B cell (primary cell): ENCODE results near the gene MAML3.

Experiments used
- CTCF ChIP-seq: fragments of 200-600 bp; IDR thresholded peaks from one replicate; pipeline ENCODE4 v1.8.0; 2022; ENCODE audit warnings: antibody characterized with exemption, mild to moderate bottlenecking
- EZH2 ChIP-seq: IDR thresholded peaks from 2 replicates; pipeline ENCODE4 v1.6.1; 2012; ENCODE audit warnings: borderline replicate concordance, low read depth, mild to moderate bottlenecking, moderate library complexity, low read length; ENCODE audit not compliant: insufficient read depth, poor library complexity, severe bottlenecking

GRCh38 chr4:139822391-139822790 is 331.6 kb downstream of the MAML3 start:
- TF ChIP-seq CTCF (no peak), EZH2 (no peak)
